ENCODE data around the gene RPA1. TPM values are rescaled to one million over a fixed set of nuclear protein-coding genes. Genes with fewer than 3 reads are reported as not detected.
A peak's percentile ranks its signal among the peaks of the same experiment; 100 is the strongest.

The RPA1 gene
- total RNA-seq, 1 experiment from 2014 or later: 42.5 TPM

- DNase-seq (ENCODE audit: low read depth): peak; percentile 77
These were observed 79.0 kb downstream of the RPA1 start for GRCh38 chr17:1908699-1909309.

- no peak for DNase-seq (ENCODE audit: low read depth)
These were observed 80.2 kb downstream of the RPA1 start for GRCh38 chr17:1909985-1910384.

GRCh38 chr17:1912146-1912545, 82.3 kb downstream of the RPA1 start:
- DNase-seq (ENCODE audit: low read depth): no peak

- no peak for DNase-seq (ENCODE audit: low read depth)
These were observed 83.9 kb downstream of the RPA1 start for GRCh38 chr17:1913702-1914101.

- DNase-seq (ENCODE audit: low read depth): no peak
These were observed 84.9 kb downstream of the RPA1 start for GRCh38 chr17:1914661-1915083.

- DNase-seq (ENCODE audit: low read depth): no peak
These were observed 86.1 kb downstream of the RPA1 start for GRCh38 chr17:1915889-1916288.

- no peak for DNase-seq (ENCODE audit: low read depth)
These were observed 86.5 kb downstream of the RPA1 start for GRCh38 chr17:1916316-1916715.

GRCh38 chr17:1916963-1917715, 87.3 kb downstream of the RPA1 start:
- DNase-seq (ENCODE audit: low read depth): no peak

GRCh38 chr17:1918346-1919162, 88.7 kb downstream of the RPA1 start:
- DNase-seq (ENCODE audit: low read depth): no peak

GRCh38 chr17:1919201-1919600, 89.4 kb downstream of the RPA1 start:
- no peak for DNase-seq (ENCODE audit: low read depth)

GRCh38 chr17:1920948-1921351, 91.1 kb downstream of the RPA1 start:
- DNase-seq (ENCODE audit: low read depth): peak; percentile 32

- DNase-seq (ENCODE audit: low read depth): no peak
These were observed 99.2 kb downstream of the RPA1 start for GRCh38 chr17:1928976-1929375.

GRCh38 chr17:1930337-1930645, 100.5 kb downstream of the RPA1 start:
- no peak for DNase-seq (ENCODE audit: low read depth)

- peak; percentile 33 for DNase-seq (ENCODE audit: low read depth)
These were observed 102.2 kb downstream of the RPA1 start for GRCh38 chr17:1931844-1932579.

GRCh38 chr17:1933875-1934715, 104.3 kb downstream of the RPA1 start:
- no peak for DNase-seq (ENCODE audit: low read depth)

- DNase-seq (ENCODE audit: low read depth): no peak
These were observed 105.1 kb downstream of the RPA1 start for GRCh38 chr17:1934901-1935300.

GRCh38 chr17:1936766-1937165, 107.0 kb downstream of the RPA1 start:
- no peak for DNase-seq (ENCODE audit: low read depth)

- no peak for DNase-seq (ENCODE audit: low read depth)
These were observed 107.7 kb downstream of the RPA1 start for GRCh38 chr17:1937461-1937860.

- DNase-seq (ENCODE audit: low read depth): no peak
These were observed 110.4 kb downstream of the RPA1 start for GRCh38 chr17:1939981-1940809.

GRCh38 chr17:1940810-1941185, 111.0 kb downstream of the RPA1 start:
- no peak for DNase-seq (ENCODE audit: low read depth)
